Ovary (tissue), 9 donors: ENCODE results near the gene SNX30. TPM values are rescaled to one million over a fixed set of nuclear protein-coding genes. Genes with fewer than 3 reads are reported as not detected.

ENCODE experiments used
- DNase-seq, 5 donors: peaks; one replicate each; pipeline ENCODE4 v3.0.0-alpha.2; 2019 to 2020
- H3K27ac ChIP-seq, 2 donors: fragments of 200-600 bp; one replicate each; pipeline versions ENCODE4 v1.5.1 to v1.8.0; 2019 to 2022
- H3K27me3 ChIP-seq: fragments of 200-600 bp; one replicate; pipeline ENCODE4 v1.8.0; 2022
- H3K36me3 ChIP-seq: fragments of 200-600 bp; sonication (generic); one replicate; pipeline ENCODE4 v1.5.1; 2019
- H3K4me1 ChIP-seq: one replicate; pipeline ENCODE4 v1.8.1; 2013; ENCODE audit warnings: mild to moderate bottlenecking, moderate library complexity; ENCODE audit not compliant: insufficient read depth
- H3K4me3 ChIP-seq: fragments of 200-600 bp; sonication (generic); one replicate; pipeline ENCODE4 v1.5.1; 2017
- H3K9me3 ChIP-seq, 2 donors: fragments of 200-600 bp in 1 of 2; sonication (generic) in 1 of 2; one replicate each; pipeline versions ENCODE4 v1.5.1 to v1.8.1; 2013 to 2019; ENCODE audit warnings: mild to moderate bottlenecking in 1 of 2, moderate library complexity in 1 of 2
- CTCF ChIP-seq, 3 donors: fragments of 450-650 bp in 2 of 3; fragments of 200-600 bp in 1 of 3; IDR thresholded peaks; one replicate each; pipeline versions ENCODE4 v1.5.1 to v1.8.0; 2016 to 2022; ENCODE audit warnings: antibody characterized with exemption in 3 of 3, mild to moderate bottlenecking in 1 of 3
- EP300 ChIP-seq: sonication (generic); formaldehyde crosslinking; IDR thresholded peaks from one replicate; pipeline ENCODE4 v1.6.1; 2017; ENCODE audit warnings: antibody characterized with exemption
- POLR2A ChIP-seq: fragments of 450-650 bp; IDR thresholded peaks from one replicate; pipeline ENCODE4 v1.6.1; 2017; ENCODE audit warnings: antibody characterized with exemption, mild to moderate bottlenecking, moderate library complexity
- WGBS, 3 donors: extraction: QIAGEN DNeasy Blood & Tissue Kit in 1 of 3; methylation state at CpG; one replicate each; pipeline versions ENCODE4 v1.1.5 to v1.1.7; 2013 to 2017; 5-methylcytosine and 5-hydroxymethylcytosine counted together
- intact Hi-C, 4 donors: fragments of 100-400 bp; cut with DNase I; formaldehyde crosslinking; loops; one replicate each; pipeline versions ENCODE4 v1.11.0 to v1.15.1; 2022 to 2023
- polyA plus RNA-seq, 2 donors: library from polyadenylated mRNA; stranded (reverse); fragments of 200-250 nt in 1 of 2; fragments of 350-450 nt in 1 of 2; fragmentation: Illumina TruSeq in 1 of 2; extraction: RNeasy Lipid Tissue Mini Kit (QIAGEN cat#74804) in 1 of 2; gene quantifications; one replicate each; pipeline ENCODE4 v1.2.3, GENCODE V29; 2013 to 2014
- total RNA-seq, 7 donors: library from RNA; depleted of rRNA in 2 of 7; stranded (reverse); fragments of >200 nt in 2 of 7; fragmentation: NEBNext Ultra II Directional in 3 of 7; extraction: Animal tissue kit (Norgen Biotek cat#: 25700) in 3 of 7; gene quantifications; one replicate each; pipeline versions ENCODE4 v1.1.0 to v1.2.4, GENCODE V29; 2016 to 2023
- donor health status: DM: no; HTN: no; CAD: no; lungs with moderate emphysema.
- donor health status: DM: no; HTN: no; CAD: no.
- donor health status: Bipolar disorder and iron deficiency.
- donor health status: DM: yes; HTN: yes; CAD: no.
- donor health status: DM: no; HTN: no; CAD: no.
- donor health status: DM: yes; HTN: yes; CAD: no.

The SNX30 gene
- total and polyA plus RNA-seq, 9 donors, result 4.3 to 11.8 (median 8.8) TPM

GRCh38 chr9:112764344-112764743 lies 13.8 kb downstream of the SNX30 start:
- no peak overlapping the region for H3K27ac ChIP-seq
- peaks cover 5% of the 10 kb centered on the region for H3K4me1 ChIP-seq
- WGBS, 3 donors, result 48 to 53% (median 48%) methylated on average over 5 of the region's 5 CpGs
- H3K27me3 ChIP-seq, result no peaks in the 10 kb centered on the region
- no peaks in the 10 kb centered on the region for H3K9me3 ChIP-seq
- intact Hi-C loops, result no loop called here
- DNase-seq, result no peak
- TF ChIP-seq CTCF (IDR thresholded peaks at IDR 0.05) (no peak), EP300 (no peak), POLR2A (no peak)
- H3K4me3 ChIP-seq, result no peak overlapping the region
- H3K36me3 ChIP-seq, result no peaks in the 10 kb centered on the region

- Histone ChIP-seq H3K4me3 (no peak overlapping the region), H3K4me1 (peaks cover 5% of the 10 kb centered on the region), H3K36me3 (no peaks in the 10 kb centered on the region), H3K27me3 (no peaks in the 10 kb centered on the region), H3K27ac (no peak overlapping the region), H3K9me3 (no peaks in the 10 kb centered on the region)
- no peak for TF ChIP-seq CTCF (IDR thresholded peaks at IDR 0.05)
- WGBS, 3 donors, result 36 to 42% (median 38%) methylated on average over 7 of the region's 7 CpGs
- intact Hi-C loops, result no loop called here
- DNase-seq, result no peak
These were observed 14.3 kb downstream of the SNX30 start for GRCh38 chr9:112764837-112765236.

- H3K27ac ChIP-seq, result no peak overlapping the region
- no peaks in the 10 kb centered on the region for H3K36me3 ChIP-seq
- intact Hi-C loops, result no loop called here
- 88 to 95% (median 90%) methylated on average over 1 of the region's 1 CpG for WGBS, 3 donors
- no peak for DNase-seq
- no peak overlapping the region for H3K4me3 ChIP-seq
- no peak for TF ChIP-seq EP300
- TF ChIP-seq CTCF (IDR thresholded peaks at IDR 0.05), result no peak
- no peak for TF ChIP-seq POLR2A
- H3K27me3 ChIP-seq, result no peaks in the 10 kb centered on the region
- peaks cover 5% of the 10 kb centered on the region for H3K4me1 ChIP-seq
- H3K9me3 ChIP-seq, result no peaks in the 10 kb centered on the region
These were observed 14.7 kb downstream of the SNX30 start for GRCh38 chr9:112765281-112765680.

- Histone ChIP-seq H3K36me3 (no peaks in the 10 kb centered on the region), H3K27ac (no peak overlapping the region), H3K4me3 (no peak overlapping the region), H3K27me3 (no peaks in the 10 kb centered on the region), H3K9me3 (no peaks in the 10 kb centered on the region), H3K4me1 (peaks cover 3% of the 10 kb centered on the region)
- intact Hi-C loops, result no loop called here
- DNase-seq, result no peak
- no peak for TF ChIP-seq CTCF (IDR thresholded peaks at IDR 0.05)
- no peak for TF ChIP-seq POLR2A
- TF ChIP-seq EP300, result no peak
- 69 to 74% (median 74%) methylated on average over 8 of the region's 8 CpGs for WGBS, 3 donors
These were observed 21.0 kb downstream of the SNX30 start for GRCh38 chr9:112771359-112772214.
